Prostate gland (tissue), 2 donors: Measurements from ENCODE around the gene CDH1.

Source experiments
- CTCF ChIP-seq, 4 experiments: fragments of 200-600 bp in 2 of 4; fragments of 450-650 bp in 2 of 4; sonication (generic) in 2 of 4; IDR thresholded peaks; 1 replicate in 3 of 4; 2 replicates in 1 of 4; pipeline ENCODE4 v1.5.1; 2016 to 2019; ENCODE audit warnings: antibody characterized with exemption in 4 of 4, mild to moderate bottlenecking in 2 of 4, moderate library complexity in 2 of 4
- POLR2AphosphoS5 ChIP-seq: sonication (generic); formaldehyde crosslinking; IDR thresholded peaks from one replicate; pipeline ENCODE4 v1.6.1; 2017; ENCODE audit warnings: antibody characterized with exemption

- no peak for TF ChIP-seq CTCF (IDR thresholded peaks at IDR 0.05)
- TF ChIP-seq POLR2AphosphoS5 = no peak
These were observed 31.1 kb downstream of the CDH1 start for GRCh38 chr16:68768175-68768574.
